SK-N-SH (cell line): ENCODE data around the gene DMKN. TPM values are rescaled to one million over a fixed set of nuclear protein-coding genes. Genes with fewer than 3 reads are reported as not detected.
"Not testable (repeated sequence)": the region's sequence is repeated elsewhere in the genome, so short reads cannot be mapped to it uniquely, and the experiment has no call there.

Experiments
- CTCF ChIA-PET: fragments of 300-600, 350-600 bp; formaldehyde crosslinking; extraction: SDS; loops from one replicate; lab custom pipeline; 2021; lab: Yijun Ruan, JAX
- POLR2A ChIA-PET: fragments of 350-600 bp; sonication (Branson Sonifier 250); formaldehyde crosslinking; extraction: SDS; loops from one replicate; lab custom pipeline; 2020; ENCODE audit warnings: antibody characterized with exemption, inconsistent platforms; lab: Yijun Ruan, JAX
- DNase-seq: peaks from one replicate; pipeline ENCODE4 v3.0.0; 2012
- H2AFZ ChIP-seq: fragments of 200-600 bp; sonication (generic); 2 replicates; pipeline ENCODE4 v1.8.1; 2016; ENCODE audit warnings: antibody characterized with exemption, mild to moderate bottlenecking, low read depth
- H3F3A ChIP-seq: fragments of 200-600 bp; sonication (generic); replicated peaks from 2 replicates; pipeline ENCODE3; 2016; ENCODE audit warnings: antibody characterized with exemption, mild to moderate bottlenecking; ENCODE audit not compliant: insufficient read depth
- H3K27ac ChIP-seq, 2 experiments: fragments of 200-500 bp in 1 of 2; fragments of 200-600 bp in 1 of 2; sonication (Bioruptor generic) in 1 of 2; sonication (generic), shearing (Covaris generic) in 1 of 2; 2 replicates each; pipeline versions ENCODE4 v1.5.1 to v1.6.1; 2014 to 2016; ENCODE audit warnings: low read depth in 2 of 2, inconsistent platforms in 1 of 2, low read length in 1 of 2, mild to moderate bottlenecking in 1 of 2, mixed read lengths in 1 of 2
- H3K27me3 ChIP-seq: fragments of 200-600 bp; sonication (generic), shearing (Covaris generic); 2 replicates; pipeline ENCODE4 v1.6.1; 2016; ENCODE audit warnings: mixed run types; ENCODE audit not compliant: insufficient read depth
- H3K36me3 ChIP-seq, 2 experiments: fragments of 200-500 bp in 1 of 2; fragments of 200-600 bp in 1 of 2; sonication (Bioruptor generic) in 1 of 2; sonication (generic) in 1 of 2; replicated peaks in 1 of 2; 2 replicates each; pipeline versions ENCODE3 to v1.5.1; 2014 to 2016; ENCODE audit warnings: low read length in 1 of 2, mild to moderate bottlenecking in 1 of 2; ENCODE audit not compliant: insufficient read depth in 2 of 2, control insufficient read depth in 1 of 2
- H3K4me1 ChIP-seq, 2 experiments: fragments of 200-500 bp in 1 of 2; fragments of 200-600 bp in 1 of 2; sonication (Bioruptor generic) in 1 of 2; sonication (generic), shearing (Covaris generic) in 1 of 2; 2 replicates each; pipeline versions ENCODE4 v1.5.1 to v1.6.1; 2014 to 2016; ENCODE audit warnings: low read depth in 1 of 2, low read length in 1 of 2, mixed run types in 1 of 2; ENCODE audit not compliant: insufficient read depth in 2 of 2, control insufficient read depth in 1 of 2
- H3K4me2 ChIP-seq: fragments of 200-600 bp; sonication (generic), shearing (Covaris generic); 2 replicates; pipeline ENCODE4 v1.6.1; 2017; ENCODE audit warnings: mixed run types
- H3K4me3 ChIP-seq, 2 experiments: fragments of 200-500 bp in 1 of 2; fragments of 200-600 bp in 1 of 2; sonication (Bioruptor generic) in 1 of 2; sonication (generic), shearing (Covaris generic) in 1 of 2; 2 replicates each; pipeline versions ENCODE4 v1.5.1 to v1.8.1; 2014 to 2016; ENCODE audit warnings: low read depth in 2 of 2, inconsistent platforms in 1 of 2, low read length in 1 of 2, mild to moderate bottlenecking in 1 of 2, mixed read lengths in 1 of 2, moderate library complexity in 1 of 2
- H3K79me2 ChIP-seq: fragments of 200-600 bp; sonication (generic); 2 replicates; pipeline ENCODE4 v1.8.1; 2017; ENCODE audit warnings: mild to moderate bottlenecking; ENCODE audit not compliant: insufficient read depth
- H3K9ac ChIP-seq: fragments of 200-600 bp; sonication (generic); 2 replicates; pipeline ENCODE4 v1.6.1; 2017; ENCODE audit warnings: mixed run types
- H3K9me2 ChIP-seq: fragments of 200-600 bp; sonication (generic); 2 replicates; pipeline ENCODE4 v1.6.1; 2017; ENCODE audit warnings: mixed run types
- H3K9me3 ChIP-seq: fragments of 200-600 bp; sonication (generic); 2 replicates; pipeline ENCODE4 v1.6.1; 2017; ENCODE audit warnings: mixed run types, mild to moderate bottlenecking, moderate library complexity
- H4K20me1 ChIP-seq: fragments of 200-600 bp; sonication (generic); 2 replicates; pipeline ENCODE4 v1.6.1; 2017; ENCODE audit warnings: mild to moderate bottlenecking, mixed run types; ENCODE audit not compliant: insufficient read depth
- CTCF ChIP-seq: fragments of 200-600 bp; sonication (generic); IDR thresholded peaks from 2 replicates; pipeline ENCODE4 v1.6.1; 2017; ENCODE audit warnings: antibody characterized with exemption, mild to moderate bottlenecking, moderate library complexity
- ELF1 ChIP-seq: IDR thresholded peaks from 2 replicates; pipeline ENCODE4 v1.4.0; 2012
- EP300 ChIP-seq, 2 experiments: IDR thresholded peaks; 2 replicates each; pipeline versions ENCODE4 v1.4.0 to v1.6.1; 2012; ENCODE audit warnings: borderline replicate concordance in 1 of 2, low read depth in 1 of 2, low read length in 1 of 2
- EZH2phosphoT487 ChIP-seq: fragments of 200-600 bp; sonication (generic); IDR thresholded peaks from 2 replicates; pipeline ENCODE4 v1.6.1; 2017; ENCODE audit warnings: low read depth, mixed run types, mild to moderate bottlenecking, antibody characterized with exemption, moderate library complexity, borderline replicate concordance
- FOSL2 ChIP-seq: IDR thresholded peaks from 2 replicates; pipeline ENCODE4 v1.4.0; 2012; ENCODE audit warnings: low read depth, mild to moderate bottlenecking, moderate library complexity, borderline replicate concordance
- MEF2A ChIP-seq: IDR thresholded peaks from 2 replicates; pipeline ENCODE4 v1.4.0; 2012; ENCODE audit warnings: low read depth, borderline replicate concordance
- PBX3 ChIP-seq: IDR thresholded peaks from 2 replicates; pipeline ENCODE4; 2012
- RAD21 ChIP-seq: IDR thresholded peaks from 2 replicates; pipeline ENCODE4 v1.6.1; 2012; ENCODE audit warnings: mild to moderate bottlenecking, low read length
- RCOR1 ChIP-seq: fragments of 150-350 bp; IDR thresholded peaks from 2 replicates; pipeline ENCODE4 v1.6.1; 2017; ENCODE audit warnings: antibody characterized with exemption, low read length
- RXRA ChIP-seq: IDR thresholded peaks from 2 replicates; pipeline ENCODE4 v1.4.0; 2012; ENCODE audit warnings: low read depth, mild to moderate bottlenecking, borderline replicate concordance
- TAF1 ChIP-seq: IDR thresholded peaks from 2 replicates; pipeline ENCODE4 v1.6.1; 2012; ENCODE audit warnings: low read depth, mild to moderate bottlenecking, low read length, moderate library complexity, borderline replicate concordance
- TCF12 ChIP-seq: IDR thresholded peaks from 2 replicates; pipeline ENCODE4 v1.4.0; 2012
- TEAD4 ChIP-seq: IDR thresholded peaks from 2 replicates; pipeline ENCODE4 v1.4.0; 2012; ENCODE audit warnings: mild to moderate bottlenecking, borderline replicate concordance; ENCODE audit not compliant: insufficient read depth
- ZBTB33 ChIP-seq: IDR thresholded peaks from 2 replicates; pipeline ENCODE4 v1.4.0; 2012; ENCODE audit warnings: low read depth, borderline replicate concordance
- WGBS: methylation state at CpG from one replicate; pipeline ENCODE4 v1.1.6; 2017; ENCODE audit warnings: low lambda C conversion rate; 5-methylcytosine and 5-hydroxymethylcytosine counted together
- polyA plus RNA-seq, 3 experiments: library from polyadenylated mRNA; depleted of rRNA; stranded (reverse); fragments of >200 nt; gene quantifications; 2 replicates each; pipeline ENCODE4 v1.2.3, GENCODE V29; 2012
- TF ChIP-seq, protein P1 (sequence below): IDR thresholded peaks from 2 replicates; pipeline ENCODE4 v1.4.0; 2012; ENCODE audit warnings: low read depth
- TF ChIP-seq, protein P2 (sequence below): IDR thresholded peaks from 2 replicates; pipeline ENCODE4 v1.4.0; 2012; ENCODE audit warnings: low read depth, borderline replicate concordance
- TF ChIP-seq, protein P3 (sequence below): IDR thresholded peaks from 2 replicates; pipeline ENCODE4 v1.6.1; 2012; ENCODE audit warnings: mild to moderate bottlenecking, low read depth, low read length, moderate library complexity

The DMKN gene
- polyA plus RNA-seq, 1 of the 3 experiments (the other 2 are of a cell fraction) = not detected

- not testable (repeated sequence) for H3K36me3 ChIP-seq, H4K20me1 ChIP-seq, H3K4me3 ChIP-seq, DNase-seq, H3K4me1 ChIP-seq, H3K9ac ChIP-seq, H3K9me3 ChIP-seq, H3K4me2 ChIP-seq, H2AFZ ChIP-seq, H3K9me2 ChIP-seq, H3K27ac ChIP-seq, H3F3A ChIP-seq, H3K79me2 ChIP-seq
- peaks cover 41% of the 10 kb centered on the region for H3K27me3 ChIP-seq
- POLR2A ChIA-PET = interaction anchor here (0.6 kb wide), 1 partner anchor 134 kb away, joined by 4 read pairs; no protein-coding TSS in a partner anchor
- 19% methylated on average over 7 of the region's 7 CpGs for WGBS
- CTCF ChIA-PET = interaction anchor here (0.7 to 2.9 kb wide), 3 partner anchors 86 to 135 kb away, joined by 3 to 11 read pairs (median 3); no protein-coding TSS in a partner anchor
Observed at GRCh38 chr19:35462956-35463355, 50.5 kb downstream of the DMKN start.

DNA sequence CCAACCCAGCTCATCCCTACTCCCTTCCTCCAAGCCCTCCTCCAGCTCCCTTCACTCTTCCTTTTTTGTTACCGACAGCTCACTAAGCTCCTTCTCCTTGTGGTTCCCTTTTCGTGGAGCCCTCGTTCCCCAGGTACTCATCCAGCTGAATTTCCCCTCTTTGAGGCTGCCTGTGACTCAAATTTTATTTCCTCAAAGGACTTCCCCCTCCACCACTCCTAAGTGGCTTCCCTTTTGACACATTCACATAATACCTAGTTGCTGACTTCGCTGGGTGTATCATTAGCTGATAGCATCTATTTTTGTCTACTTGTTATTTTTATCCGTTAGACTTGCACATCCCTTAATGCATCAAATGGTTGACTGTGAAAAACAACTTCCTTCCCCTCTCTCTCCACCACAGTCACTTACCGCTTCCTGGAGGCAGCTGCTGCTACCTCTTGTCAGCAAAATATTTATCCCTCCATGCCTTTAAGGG lies 50.9 kb downstream of the DMKN start:
- CTCF ChIA-PET = interaction anchor here (2.0 to 2.9 kb wide), 2 partner anchors 32 to 110 kb away, joined by 6 to 11 read pairs; no protein-coding TSS in a partner anchor
- no peaks in the 10 kb centered on the region for H3K79me2 ChIP-seq
- H3K36me3 ChIP-seq = no peaks in the 10 kb centered on the region
- H4K20me1 ChIP-seq = no peaks in the 10 kb centered on the region
- no peaks in the 10 kb centered on the region for H3K9me2 ChIP-seq
- no peak overlapping the region for H3K4me2 ChIP-seq
- no peaks in the 10 kb centered on the region for H3F3A ChIP-seq
- peaks cover 0 to 5% of the 10 kb centered on the region in 2 experiments; a peak in 1 of 4 replicates for H3K4me1 ChIP-seq
- H3K4me3 ChIP-seq = no peak overlapping the region
- H3K27ac ChIP-seq = no peak overlapping the region
- POLR2A ChIA-PET = interaction anchor here (0.6 kb wide), 1 partner anchor 134 kb away, joined by 4 read pairs; no protein-coding TSS in a partner anchor
- H3K9me3 ChIP-seq = no peaks in the 10 kb centered on the region
- H3K9ac ChIP-seq = no peak overlapping the region
- WGBS = 7% methylated on average over 6 of the region's 6 CpGs
- DNase-seq = no peak
- no peak overlapping the region for H2AFZ ChIP-seq
- peaks cover 40% of the 10 kb centered on the region for H3K27me3 ChIP-seq
- TF ChIP-seq RCOR1 = no peak
- TF ChIP-seq TAF1 = no peak
- TF ChIP-seq EZH2phosphoT487 = no peak
- TF ChIP-seq PBX3 = no peak
- no peak for TF ChIP-seq FOSL2
- no peak for TF ChIP-seq TCF12
- TF ChIP-seq, protein P1, sequence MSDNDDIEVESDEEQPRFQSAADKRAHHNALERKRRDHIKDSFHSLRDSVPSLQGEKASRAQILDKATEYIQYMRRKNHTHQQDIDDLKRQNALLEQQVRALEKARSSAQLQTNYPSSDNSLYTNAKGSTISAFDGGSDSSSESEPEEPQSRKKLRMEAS = no peak
- no peak for TF ChIP-seq TEAD4
- no peak for TF ChIP-seq MEF2A
- no peak for TF ChIP-seq CTCF
- no peak for TF ChIP-seq ELF1
- no peak for TF ChIP-seq EP300 (IDR thresholded peaks at IDR 0.05; ENCODE audit: borderline replicate concordance in 1 of 2, low read depth in 1 of 2, low read length in 1 of 2)
- TF ChIP-seq, protein P2, sequence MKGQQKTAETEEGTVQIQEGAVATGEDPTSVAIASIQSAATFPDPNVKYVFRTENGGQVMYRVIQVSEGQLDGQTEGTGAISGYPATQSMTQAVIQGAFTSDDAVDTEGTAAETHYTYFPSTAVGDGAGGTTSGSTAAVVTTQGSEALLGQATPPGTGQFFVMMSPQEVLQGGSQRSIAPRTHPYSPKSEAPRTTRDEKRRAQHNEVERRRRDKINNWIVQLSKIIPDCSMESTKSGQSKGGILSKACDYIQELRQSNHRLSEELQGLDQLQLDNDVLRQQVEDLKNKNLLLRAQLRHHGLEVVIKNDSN = no peak
- no peak for TF ChIP-seq RXRA
- TF ChIP-seq ZBTB33 = no peak
- no peak for TF ChIP-seq RAD21
- TF ChIP-seq, protein P3, sequence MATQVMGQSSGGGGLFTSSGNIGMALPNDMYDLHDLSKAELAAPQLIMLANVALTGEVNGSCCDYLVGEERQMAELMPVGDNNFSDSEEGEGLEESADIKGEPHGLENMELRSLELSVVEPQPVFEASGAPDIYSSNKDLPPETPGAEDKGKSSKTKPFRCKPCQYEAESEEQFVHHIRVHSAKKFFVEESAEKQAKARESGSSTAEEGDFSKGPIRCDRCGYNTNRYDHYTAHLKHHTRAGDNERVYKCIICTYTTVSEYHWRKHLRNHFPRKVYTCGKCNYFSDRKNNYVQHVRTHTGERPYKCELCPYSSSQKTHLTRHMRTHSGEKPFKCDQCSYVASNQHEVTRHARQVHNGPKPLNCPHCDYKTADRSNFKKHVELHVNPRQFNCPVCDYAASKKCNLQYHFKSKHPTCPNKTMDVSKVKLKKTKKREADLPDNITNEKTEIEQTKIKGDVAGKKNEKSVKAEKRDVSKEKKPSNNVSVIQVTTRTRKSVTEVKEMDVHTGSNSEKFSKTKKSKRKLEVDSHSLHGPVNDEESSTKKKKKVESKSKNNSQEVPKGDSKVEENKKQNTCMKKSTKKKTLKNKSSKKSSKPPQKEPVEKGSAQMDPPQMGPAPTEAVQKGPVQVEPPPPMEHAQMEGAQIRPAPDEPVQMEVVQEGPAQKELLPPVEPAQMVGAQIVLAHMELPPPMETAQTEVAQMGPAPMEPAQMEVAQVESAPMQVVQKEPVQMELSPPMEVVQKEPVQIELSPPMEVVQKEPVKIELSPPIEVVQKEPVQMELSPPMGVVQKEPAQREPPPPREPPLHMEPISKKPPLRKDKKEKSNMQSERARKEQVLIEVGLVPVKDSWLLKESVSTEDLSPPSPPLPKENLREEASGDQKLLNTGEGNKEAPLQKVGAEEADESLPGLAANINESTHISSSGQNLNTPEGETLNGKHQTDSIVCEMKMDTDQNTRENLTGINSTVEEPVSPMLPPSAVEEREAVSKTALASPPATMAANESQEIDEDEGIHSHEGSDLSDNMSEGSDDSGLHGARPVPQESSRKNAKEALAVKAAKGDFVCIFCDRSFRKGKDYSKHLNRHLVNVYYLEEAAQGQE = no peak
